T-helper 1 cell treated with Interleukin-12 subunit alpha and Interleukin-12 subunit beta and Interleukin-4 antibody, amounts not matched to agents 30 ng/mL and 1 ng/mL, for 36 hours (primary cell): ENCODE measurements around the gene TJP1. TPM values are rescaled to one million over a fixed set of nuclear protein-coding genes. Genes with fewer than 3 reads are reported as not detected.
"Not testable (repeated sequence)": the region's sequence is repeated elsewhere in the genome, so short reads cannot be mapped to it uniquely, and the experiment has no call there.

Source experiments
- intact Hi-C: fragments of 100-400 bp; cut with micrococcal nuclease; formaldehyde crosslinking; loops from one replicate; pipeline ENCODE4 v1.15.1; 2024
- total RNA-seq: library from RNA; stranded (reverse); gene quantifications from 2 replicates; pipeline ENCODE4 v1.2.3, GENCODE V29; 2022

TJP1 gene
- total RNA-seq, 1 donor from 2014 or later = not detected

DNA sequence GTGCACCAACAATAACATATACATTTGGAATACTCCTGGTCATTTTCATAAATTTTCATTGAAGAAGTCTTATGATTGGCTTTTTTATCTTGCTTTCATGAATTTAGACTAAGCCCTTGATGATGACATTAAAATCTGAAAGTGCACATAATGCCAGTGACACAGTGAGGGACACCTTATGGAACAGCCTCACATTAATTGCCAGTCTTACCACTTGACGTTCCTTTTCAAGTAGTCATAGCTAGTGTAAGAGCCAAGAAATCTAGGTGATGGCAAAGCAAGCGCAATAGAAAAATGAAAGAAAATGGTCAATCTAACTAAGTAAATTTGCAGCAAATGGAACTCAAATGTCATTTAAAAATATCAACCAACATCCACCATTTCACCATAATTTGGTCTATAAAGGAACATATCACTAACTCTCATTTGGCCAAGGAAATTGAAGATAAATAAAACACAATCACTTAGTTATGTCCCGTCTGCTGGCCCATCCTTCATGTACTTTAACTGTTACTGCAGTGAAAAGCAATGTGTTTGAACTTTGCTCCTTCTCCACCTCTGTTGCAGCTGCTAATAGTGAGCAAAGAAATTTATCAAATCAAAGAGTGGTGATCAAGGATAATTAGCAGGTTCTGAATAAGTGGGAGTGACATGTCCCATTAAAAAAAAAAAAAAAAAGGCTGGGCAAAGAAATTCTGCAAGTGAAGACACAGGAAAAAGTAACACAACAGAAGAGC lies 110.0 kb downstream of the TJP1 start:
- intact Hi-C loops = no loop called here

DNA sequence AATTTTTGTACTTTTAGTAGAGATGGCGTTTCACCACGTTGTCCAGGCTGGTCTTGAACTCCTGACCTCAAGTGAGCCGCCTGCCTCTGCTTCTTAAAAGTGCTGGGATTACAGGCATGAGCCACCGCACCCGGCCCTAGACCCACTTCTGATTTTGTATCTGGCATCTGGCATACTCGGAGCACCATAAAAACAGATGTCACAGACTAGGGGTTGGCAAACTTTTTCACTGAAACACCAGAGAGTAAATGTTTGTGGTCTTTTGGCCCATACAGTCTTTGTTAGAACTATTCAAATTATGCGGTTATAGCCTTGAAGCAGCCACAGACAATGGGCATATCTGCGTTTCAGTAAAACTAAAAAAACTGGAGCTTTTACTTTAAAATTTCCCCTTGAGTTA lies 110.7 kb downstream of the TJP1 start:
- intact Hi-C loops = no loop called here

DNA sequence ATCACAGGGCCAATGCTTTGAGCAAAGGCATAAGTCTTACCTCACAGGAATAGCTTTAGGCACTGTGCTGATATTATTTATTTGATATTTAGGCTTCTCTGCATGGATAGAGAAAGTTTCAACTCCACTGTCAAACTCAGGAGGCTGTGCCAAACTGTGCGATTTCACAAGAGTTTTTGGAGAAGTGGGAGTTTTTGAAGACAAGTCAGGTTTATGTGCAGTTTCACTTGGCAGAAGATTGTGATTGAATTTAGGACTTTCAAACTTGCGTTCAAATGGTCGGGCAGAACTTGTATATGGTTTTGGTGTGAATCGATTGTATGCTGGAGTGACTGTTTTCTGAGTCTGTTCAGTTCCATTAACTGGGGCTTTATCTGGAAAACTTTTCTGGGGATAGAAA lies 113.7 kb downstream of the TJP1 start:
- intact Hi-C loops = no loop called here

DNA sequence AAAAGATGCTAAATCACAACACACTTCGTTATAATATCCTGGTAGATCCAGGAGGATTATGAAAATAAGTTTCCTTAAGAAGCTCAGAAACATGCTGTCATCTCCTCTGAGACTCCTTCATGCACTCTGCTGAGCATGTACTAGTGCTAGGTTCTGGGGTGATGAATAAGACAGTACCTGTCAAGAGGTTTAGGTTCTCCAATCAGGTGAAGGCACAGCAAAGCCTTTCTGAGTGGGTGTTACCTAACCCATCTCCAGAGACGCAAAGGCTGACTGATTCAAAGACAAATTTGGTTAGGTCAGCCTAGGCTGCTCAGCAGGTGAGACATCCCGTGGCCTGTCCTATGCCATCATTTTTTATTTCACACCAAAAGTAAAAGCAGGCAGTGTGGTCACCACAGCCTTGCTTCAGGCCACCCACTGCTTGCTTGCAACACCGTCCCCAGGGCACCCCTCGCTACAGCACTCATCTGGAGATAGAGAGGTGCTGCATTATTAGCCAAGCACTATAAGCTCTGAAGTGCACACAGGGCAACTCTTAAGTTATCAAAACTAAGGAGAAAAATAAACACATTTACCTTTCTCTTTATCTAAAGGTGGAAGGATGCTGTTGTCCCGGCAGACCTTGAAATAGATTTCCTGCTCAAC lies 117.2 kb downstream of the TJP1 start:
- intact Hi-C loops = no loop called here

DNA sequence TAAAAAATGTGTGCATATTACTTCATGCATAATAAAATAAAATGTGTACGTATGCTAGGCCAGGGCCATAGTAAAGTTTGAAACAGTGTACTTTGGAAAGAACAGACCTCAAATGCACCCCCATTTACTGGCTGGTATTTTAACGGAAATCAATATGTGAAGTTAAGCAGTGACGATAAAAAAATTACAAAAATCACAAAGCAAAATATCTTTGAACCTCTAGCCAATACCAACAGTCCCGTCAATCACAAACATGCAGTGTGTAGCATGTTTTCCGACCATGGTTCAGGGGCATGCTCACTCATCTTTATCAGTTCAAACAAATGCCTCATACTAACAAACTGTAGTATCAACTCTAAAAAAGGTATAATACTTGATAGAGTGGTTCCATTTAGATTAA lies 121.1 kb downstream of the TJP1 start:
- intact Hi-C loops = no loop called here

DNA sequence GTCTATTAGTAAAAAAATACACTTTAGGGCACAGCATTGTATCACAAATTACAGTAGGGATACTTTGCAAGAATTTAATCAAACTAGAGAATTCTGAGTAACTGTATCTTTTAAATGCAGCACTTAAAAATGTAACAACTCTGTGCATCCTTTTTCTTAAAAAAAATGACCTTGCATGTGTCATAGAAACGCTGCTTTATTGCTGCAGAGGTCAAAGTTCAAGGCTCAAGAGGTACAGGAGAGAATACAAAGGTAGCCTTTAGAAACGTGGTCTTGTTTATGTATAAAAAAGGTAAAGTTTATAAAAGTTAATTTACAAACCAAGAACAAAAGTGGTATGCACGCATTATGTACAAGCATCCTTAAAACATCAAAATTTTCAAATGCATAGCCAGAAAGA lies 122.0 kb downstream of the TJP1 start:
- intact Hi-C loops = no loop called here

DNA sequence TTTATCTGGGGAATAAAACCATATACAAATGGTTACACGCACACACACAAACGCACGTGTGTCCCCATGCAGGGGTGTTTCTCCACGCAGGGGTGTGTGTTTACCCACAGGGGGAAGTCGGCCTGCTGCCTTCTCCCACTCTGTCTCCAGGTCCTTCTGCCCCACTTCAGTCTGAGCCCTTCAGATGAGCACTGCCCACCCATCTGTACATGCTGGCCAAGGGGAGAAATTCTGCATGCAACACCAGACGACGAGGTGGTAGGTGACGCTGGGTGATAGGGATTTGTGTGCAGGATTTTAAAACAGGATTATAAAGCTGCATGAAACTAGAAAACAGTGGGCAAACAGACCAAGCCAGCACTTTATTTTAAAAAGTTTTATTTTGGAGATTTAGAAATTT lies 122.5 kb downstream of the TJP1 start:
- intact Hi-C loops = no loop called here

DNA sequence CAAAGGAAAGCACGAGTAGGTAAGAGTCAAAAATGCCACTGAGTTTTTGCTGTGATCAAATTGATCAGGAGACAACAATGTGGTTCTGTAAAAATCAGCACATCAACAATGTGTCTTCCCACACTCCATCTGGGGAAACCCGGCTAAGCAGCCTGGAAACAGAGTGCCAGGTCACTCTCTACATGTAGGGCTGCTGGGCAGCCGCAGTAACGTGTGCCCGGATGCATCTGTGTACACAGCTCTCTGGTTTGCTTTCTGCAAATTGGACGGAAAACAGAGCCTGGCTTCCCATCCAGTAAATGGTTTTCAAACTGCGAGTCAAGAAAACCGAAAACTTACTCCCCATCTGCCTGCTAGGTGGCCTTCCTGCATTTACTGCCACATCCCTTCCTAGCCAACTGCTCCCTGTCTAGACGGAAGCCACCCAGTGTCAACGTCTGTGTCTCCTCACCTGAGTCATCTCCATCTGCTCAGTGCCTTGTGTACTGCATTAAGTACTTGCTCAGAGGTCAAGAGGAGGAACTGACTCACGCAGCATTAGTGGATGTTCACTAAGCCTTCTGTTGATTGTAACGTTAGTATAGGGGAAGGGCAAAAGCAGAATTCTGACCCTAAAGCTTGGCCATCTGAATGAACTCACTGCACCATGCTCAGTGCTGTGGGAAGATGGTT lies 124.1 kb downstream of the TJP1 start:
- intact Hi-C loops = no loop called here

DNA sequence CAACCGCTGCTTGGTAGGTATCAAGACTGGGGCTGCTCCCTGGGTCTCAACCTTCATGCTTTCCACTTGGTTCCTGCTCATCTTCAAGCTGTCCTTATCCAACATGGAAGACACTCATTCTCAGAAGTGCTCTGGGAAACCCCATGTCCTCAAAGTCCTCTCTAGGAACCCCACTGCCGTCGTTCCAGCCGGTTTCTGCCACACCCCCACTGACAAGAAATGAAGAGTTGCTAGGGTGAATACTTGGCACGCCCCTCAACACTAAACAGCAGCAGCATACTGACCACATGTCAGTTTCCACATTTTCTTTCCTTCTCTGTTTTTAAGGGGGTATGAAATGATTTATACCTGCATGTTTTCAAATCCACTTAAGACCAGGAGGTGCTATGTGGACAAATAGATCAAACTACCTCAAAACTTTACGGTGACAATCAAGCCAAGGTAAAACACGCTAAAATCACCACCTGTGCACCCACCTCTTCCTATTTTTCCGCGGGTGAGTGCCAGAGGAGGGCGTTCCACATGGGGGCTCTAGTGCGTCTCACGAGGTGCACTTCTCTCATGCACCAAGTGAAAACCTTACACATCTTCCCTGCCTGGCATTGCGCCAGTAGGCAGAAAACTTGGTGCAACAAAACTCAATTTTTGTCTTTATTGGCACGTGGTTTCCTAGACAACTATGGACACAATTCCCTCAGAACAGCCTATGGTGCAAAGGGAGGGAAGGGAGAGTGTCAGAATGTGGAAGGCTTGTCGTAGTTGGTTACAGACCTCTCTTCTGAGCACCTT lies 125.1 kb downstream of the TJP1 start:
- intact Hi-C loops = no loop called here

DNA sequence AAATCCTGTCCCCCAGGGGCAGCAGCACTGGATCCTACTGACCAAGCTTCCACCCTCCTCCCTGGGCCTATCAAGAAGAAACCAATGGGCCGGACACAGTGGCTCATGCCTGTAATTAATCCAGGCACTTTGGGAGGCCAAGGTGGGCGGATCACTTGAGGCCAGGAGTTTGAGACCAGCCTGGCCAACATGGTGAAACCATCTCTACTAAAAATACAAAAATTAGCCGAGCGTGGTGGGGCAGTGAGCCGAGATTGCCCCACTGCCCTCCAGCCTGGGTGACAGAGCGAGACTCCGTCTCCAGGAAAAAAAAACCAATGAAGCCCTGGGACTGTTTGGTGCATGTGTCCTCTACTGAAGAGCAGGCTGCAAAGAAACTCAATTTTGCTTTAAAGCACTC lies 125.8 kb downstream of the TJP1 start:
- intact Hi-C loops = not testable (repeated sequence)

DNA sequence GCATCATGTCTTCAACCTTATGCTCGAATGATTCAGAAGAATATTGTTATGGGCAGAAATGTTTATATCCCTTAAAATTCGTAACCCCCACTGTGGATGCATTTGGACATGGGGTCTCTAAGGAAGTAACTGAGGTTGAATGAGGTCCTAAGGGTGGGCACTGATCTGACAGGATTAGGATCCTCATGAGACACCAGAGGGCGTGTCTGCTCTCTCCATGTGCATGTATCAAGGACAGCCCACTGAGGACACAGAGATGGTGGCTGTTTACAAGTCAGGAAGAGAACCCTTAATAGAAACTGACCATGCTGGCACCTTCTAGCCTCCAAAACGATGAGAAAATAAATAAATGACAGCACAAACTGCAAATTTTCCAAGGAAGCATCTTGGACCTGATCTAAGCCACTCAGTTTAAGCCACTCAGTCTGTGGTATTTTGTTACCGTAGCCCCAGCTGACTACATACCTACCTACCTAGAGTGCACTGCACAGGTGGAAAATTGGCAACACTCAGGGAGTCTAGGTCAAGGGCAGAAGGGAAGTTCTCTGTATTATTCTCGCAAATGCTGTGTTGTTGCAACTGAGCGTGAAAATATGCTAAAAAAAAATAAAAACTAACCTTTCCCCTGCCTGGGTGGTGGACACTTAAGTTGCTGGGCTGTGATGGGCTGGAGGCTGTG lies 126.6 kb downstream of the TJP1 start:
- intact Hi-C loops = no loop called here

DNA sequence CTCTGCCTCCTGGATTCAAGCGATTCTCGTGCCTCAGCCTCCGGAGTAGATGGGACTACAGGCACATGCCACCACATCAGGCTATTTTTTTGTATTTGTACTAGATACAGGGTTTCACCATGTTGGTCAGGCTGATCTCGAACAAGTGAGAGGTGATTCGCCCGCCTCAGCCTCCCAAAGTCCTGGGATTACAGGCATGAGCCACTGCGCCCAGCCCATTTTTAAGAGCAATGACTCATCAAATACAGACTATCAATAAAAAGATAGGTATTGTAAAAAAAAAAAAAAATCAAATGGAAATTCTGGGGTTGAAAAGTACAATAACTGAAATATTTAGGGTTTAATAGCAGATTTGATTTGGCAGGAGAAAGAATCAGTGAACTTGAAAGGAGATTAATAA lies 129.0 kb downstream of the TJP1 start:
- intact Hi-C loops = no loop called here

DNA sequence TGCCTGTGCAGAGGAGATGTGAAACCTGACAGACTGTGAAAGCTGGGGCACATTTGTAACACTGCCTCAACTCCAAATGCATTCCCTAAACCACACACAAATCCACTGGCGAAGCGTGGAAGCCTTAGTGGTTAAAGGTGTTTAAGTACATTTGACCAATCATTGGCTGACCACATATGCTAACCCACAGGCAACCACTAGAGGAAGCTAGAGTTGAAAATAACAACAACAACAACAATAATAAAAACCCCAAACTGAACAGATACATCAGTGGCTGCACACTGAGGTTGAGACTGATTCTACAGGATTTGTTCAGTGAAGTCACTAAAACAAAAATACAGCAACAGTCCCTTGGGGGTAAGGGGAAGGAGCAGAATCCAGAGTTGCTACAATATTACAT lies 129.7 kb downstream of the TJP1 start:
- intact Hi-C loops = no loop called here

DNA sequence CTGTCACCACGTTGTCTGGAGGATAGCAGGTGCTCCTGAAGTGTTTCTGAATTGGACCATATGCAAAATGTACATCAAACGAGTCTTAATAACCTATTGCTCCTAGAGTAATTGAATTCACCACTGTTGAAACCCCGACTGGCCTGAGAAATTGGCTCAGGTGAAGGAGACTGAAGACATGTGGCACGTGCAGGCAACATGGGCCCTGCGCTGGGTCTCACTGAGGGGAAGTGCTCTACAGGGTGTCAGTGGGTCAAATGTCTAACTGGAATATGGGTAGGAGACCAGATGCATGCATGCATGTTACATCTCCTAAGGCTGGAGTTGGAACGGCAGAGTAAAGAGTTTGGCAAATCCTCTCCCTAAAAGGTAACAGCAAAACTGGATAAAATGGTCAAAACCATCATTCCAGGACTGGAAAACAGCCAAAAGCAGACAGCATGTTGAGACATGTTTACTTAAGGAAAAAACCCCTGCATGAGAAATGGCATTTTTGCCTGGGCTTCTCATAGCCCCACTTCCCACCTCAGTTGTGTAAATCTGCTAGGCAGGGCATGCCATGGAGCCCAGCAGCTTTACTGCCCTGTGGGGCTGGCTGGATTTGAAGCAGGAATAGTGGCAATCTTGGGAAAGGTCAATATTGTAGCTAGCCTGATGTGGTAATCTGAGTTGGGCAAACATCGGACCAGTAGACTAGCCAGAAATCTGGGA lies 131.3 kb downstream of the TJP1 start:
- intact Hi-C loops = no loop called here

DNA sequence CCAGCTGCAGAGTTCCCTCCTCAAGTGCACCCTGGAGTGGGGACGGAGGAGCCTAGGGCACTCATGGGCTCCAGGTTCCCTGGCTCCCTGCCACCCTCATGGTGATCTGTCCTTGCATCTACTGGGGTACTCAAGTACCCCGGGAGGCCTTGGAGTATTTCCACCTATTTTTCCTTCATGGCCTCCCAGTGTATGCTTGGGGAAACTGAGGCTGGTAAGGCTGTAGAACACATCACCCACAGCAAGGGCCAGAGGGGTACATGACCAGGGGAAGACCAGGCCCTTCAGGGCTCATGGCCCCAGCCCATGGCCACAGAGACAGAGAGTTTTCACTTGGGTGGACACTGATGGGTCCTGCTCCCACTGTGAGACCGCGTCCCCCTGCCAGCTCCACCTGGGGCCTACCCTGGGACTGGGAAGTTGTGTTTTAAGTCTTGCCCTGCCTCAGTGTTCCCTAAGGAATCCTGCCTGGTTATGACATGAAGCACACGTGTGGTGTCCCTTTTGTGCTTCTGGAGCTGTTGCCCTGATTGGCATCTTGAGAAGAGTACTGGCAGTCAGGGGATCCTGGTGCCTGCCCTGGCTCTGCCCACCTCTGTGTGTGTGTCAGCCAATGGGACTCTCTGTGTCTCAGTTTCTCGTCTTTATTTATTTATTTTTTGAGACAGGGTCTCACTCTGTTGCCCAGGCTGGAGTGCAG lies 132.8 kb downstream of the TJP1 start:
- intact Hi-C loops = no loop called here

DNA sequence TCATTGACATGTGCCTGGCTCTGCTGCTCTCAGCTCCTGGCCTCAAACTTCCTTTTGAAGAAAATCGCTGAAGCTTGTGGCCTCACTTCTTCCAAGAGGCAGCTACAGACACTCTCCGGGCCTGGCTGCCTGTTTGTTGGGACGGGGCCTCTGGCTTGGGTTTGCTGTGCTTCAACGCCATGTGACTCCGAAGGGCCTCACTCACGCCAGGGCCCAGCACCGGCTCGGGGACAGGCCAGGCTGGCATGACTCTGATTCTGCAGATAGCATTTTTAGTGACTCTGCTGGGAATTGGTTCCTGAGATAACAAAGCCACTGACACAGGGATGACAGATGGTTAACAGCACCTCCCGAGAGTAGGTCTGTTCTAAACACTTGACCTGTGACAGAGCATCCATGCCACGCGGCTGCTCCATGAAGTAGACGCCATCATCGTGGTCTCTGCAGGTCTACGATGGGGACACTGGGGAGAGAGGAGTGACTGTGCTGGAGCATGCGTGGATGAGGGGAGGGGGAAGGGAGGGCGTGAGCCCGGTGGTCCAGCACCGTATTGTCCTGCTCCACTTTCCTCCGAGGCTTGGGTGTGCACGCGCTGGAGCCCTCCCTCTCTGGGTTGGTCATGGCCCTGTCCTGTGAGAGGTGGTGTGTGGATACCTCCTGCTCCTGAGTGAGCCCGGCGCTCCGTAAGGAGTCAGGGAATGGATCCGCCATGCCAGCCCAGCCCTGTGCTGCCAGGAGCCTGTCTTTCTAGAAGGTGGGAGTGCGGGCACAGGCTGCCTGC lies 133.6 kb downstream of the TJP1 start:
- intact Hi-C loops = no loop called here

DNA sequence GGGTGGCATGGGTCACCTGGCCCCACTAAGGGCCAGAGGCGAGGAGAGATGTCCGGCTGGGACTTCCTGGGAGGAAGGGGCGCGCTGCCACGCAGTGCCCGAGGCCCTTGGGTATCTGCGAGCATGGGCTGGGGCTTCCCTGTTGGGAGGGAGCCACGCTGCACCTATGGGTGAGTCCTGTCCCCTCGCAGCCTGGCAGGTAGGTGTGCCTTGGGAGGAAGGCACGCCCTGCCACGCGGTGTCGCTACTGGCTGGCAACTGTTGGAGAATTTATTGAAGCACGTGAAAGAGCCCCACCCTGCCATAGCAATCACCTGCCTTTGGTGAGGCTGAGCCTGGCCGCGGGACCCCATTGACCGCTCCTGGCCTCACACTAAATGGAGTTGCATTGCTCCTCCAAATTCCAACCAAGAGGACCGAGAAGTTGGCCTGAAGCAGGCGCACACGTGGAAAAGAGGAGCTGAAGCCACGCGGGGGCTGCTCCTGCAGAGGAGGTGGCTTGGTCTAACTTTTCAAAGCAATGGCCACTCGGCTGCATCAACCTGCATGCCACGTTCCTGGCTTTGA lies 134.2 kb downstream of the TJP1 start:
- intact Hi-C loops = no loop called here

DNA sequence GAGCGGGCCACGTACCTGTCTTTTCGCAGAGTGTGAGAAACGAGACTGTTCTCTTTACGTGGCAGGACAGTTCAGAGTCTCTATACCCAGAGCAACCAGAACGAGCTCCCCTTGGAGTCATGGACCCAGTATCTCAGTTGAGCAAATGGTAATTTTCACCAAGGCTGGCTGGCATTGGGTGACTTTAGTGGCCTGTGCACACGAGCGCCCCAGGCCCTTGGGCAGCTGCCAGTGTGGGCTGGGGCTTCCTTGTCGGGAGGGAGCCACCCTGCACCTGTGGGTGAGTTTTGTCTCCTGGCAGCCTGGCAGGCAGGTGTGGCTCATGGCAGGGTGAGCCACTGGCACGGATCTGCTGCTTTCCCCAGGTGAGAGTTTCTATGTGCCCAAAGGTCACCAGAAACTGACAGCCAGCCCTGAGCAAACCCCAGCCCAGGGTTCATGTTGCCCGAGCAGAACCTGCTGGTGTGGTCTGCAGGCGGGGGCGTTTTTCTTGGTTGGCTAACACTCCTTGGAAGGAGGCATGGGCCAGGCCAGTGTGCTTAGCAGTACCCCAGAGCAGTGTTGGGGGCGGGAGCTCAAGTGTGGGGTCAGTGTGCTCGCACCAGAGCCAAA lies 135.0 kb downstream of the TJP1 start:
- intact Hi-C loops = no loop called here
